ENCODE data around the gene GPR42. TPM values are rescaled to one million over a fixed set of nuclear protein-coding genes. Genes with fewer than 3 reads are reported as not detected.

The GPR42 gene
- total and polyA plus RNA-seq, 4 donors, result 0.21 to 1.5 TPM; not detected in 2

DNA sequence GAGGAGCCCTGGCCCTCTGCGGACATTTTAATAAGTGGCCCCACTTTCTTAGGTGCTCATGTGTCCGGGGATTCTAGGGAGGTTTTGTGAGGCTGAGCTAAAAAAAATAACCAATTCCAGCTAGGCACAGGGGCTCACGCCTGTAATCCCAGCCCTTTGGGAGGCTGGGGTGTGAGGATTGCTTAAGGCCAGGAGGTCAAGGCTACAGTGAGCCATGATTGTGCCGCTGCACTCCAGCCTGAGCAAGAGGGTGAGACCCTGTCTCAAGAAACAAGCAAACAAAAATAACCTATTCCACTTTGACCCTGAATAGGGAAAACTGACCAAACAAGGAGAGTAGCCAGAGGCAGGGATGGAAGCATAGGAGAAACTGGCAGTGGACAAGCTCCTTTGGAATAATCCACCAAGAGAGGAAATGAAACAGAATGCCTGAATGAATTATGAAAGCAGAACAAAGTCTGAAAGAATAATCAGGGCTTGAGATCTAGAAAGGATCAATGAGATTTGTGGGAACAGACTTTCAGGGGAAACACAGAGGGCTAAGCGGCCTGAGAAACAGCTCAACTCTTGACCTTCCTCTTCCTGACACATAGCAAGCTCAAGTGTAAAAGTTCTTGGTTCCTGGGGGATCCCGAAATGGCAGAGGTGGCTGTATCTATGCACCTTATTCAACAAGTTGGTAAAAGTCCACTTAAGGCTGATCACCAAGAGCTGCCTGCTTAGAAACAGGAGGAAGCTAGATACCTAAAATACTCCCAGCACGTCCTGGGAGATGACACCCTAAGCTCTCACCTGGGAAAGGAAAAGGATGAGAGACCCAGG, 47.1 kb downstream of the GPR42 start:
- Histone ChIP-seq H3K4me3 (no peak overlapping the region), H3K27me3 (ENCODE audit: control insufficient read depth in 3 of 3, insufficient read depth in 3 of 3, low read length in 2 of 3) (no peaks in the 10 kb centered on the region), H3K27ac (ENCODE audit: low read depth in 1 of 2, low read length in 1 of 2) (no peak overlapping the region), H3K9ac (ENCODE audit: insufficient read depth in 1 of 2, low read length in 2 of 2) (no peak overlapping the region), H3K9me3 (ENCODE audit: control insufficient read depth in 4 of 4, insufficient read depth in 3 of 4, low read length in 3 of 4) (no peaks in the 10 kb centered on the region), H3K4me1 (ENCODE audit: control insufficient read depth in 5 of 5, insufficient read depth in 5 of 5, low read length in 5 of 5) (no peaks in the 10 kb centered on the region), H3K36me3 (ENCODE audit: control insufficient read depth in 4 of 4, insufficient read depth in 4 of 4, low read length in 4 of 4) (no peaks in the 10 kb centered on the region)
- TF ChIP-seq CTCF (IDR thresholded peaks at IDR 0.05; ENCODE audit: control extremely low read depth, extremely low read depth), result no peak
- 79 to 84% methylated on average over 7 of the region's 7 CpGs for WGBS, 2 donors
- DNase-seq, result no peak
- ATAC-seq (ENCODE audit: insufficient read depth, low FRiP score), result no peak

DNA sequence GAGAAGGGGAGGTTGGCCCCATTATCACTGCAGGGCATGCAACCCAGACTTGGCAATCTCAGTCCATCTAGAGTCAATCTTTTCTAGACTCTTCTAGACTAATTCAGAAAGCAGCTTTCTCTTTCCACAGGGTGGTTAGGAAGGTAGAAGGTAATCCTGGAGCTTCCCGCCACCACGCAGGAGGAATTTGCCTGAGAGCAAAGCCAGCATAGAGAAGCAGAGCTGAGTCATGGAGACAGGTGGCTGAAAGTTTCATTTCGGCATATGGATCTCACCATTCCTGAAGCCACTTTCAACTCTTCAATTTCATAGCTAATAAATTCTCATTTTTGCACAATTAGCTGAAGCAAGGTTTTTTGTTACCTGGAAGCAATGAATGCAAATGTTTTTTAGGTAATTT, 48.2 kb downstream of the GPR42 start:
- H3K27ac ChIP-seq (ENCODE audit: low read depth in 1 of 2, low read length in 1 of 2), result no peak overlapping the region
- H3K27me3 ChIP-seq (ENCODE audit: control insufficient read depth in 3 of 3, insufficient read depth in 3 of 3, low read length in 2 of 3), result no peaks in the 10 kb centered on the region
- no peaks in the 10 kb centered on the region for H3K9me3 ChIP-seq (ENCODE audit: control insufficient read depth in 4 of 4, insufficient read depth in 3 of 4, low read length in 3 of 4)
- WGBS, 2 donors, result 83 to 88% methylated on average over 3 of the region's 3 CpGs
- H3K4me1 ChIP-seq (ENCODE audit: control insufficient read depth in 5 of 5, insufficient read depth in 5 of 5, low read length in 5 of 5), result no peaks in the 10 kb centered on the region
- H3K9ac ChIP-seq (ENCODE audit: insufficient read depth in 1 of 2, low read length in 2 of 2), result no peak overlapping the region
- no peak for ATAC-seq (ENCODE audit: insufficient read depth, low FRiP score)
- no peak for TF ChIP-seq CTCF (IDR thresholded peaks at IDR 0.05; ENCODE audit: control extremely low read depth, extremely low read depth)
- no peak overlapping the region for H3K4me3 ChIP-seq
- DNase-seq, result no peak
- H3K36me3 ChIP-seq (ENCODE audit: control insufficient read depth in 4 of 4, insufficient read depth in 4 of 4, low read length in 4 of 4), result no peaks in the 10 kb centered on the region

DNA sequence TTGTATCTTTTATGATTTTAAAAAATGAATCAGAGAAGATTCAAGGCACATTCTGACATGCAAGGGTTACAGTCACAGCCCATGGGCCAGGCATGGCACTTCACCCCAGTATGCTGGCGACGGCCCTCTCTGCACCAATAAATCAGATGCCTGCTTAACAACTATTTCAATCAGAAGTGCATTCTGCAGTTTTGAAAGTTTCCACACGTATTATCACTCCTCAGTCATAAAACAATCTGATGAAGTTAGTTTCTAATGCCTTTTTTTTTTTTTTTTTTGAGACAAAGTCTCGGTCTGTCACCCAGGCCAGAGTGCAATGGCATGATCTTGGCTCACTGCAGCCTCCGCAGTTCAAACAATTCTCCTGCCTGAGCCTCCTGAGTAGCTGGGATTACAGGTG, 48.9 kb downstream of the GPR42 start:
- DNase-seq (no peak), ATAC-seq (ENCODE audit: insufficient read depth, low FRiP score) (no peak)
- WGBS, 2 donors, result 84 to 86% methylated on average over 5 of the region's 5 CpGs
- H3K27ac ChIP-seq (ENCODE audit: low read depth in 1 of 2, low read length in 1 of 2), result no peak overlapping the region
- H3K9ac ChIP-seq (ENCODE audit: insufficient read depth in 1 of 2, low read length in 2 of 2), result no peak overlapping the region
- no peaks in the 10 kb centered on the region for H3K27me3 ChIP-seq (ENCODE audit: control insufficient read depth in 3 of 3, insufficient read depth in 3 of 3, low read length in 2 of 3)
- H3K4me3 ChIP-seq, result no peak overlapping the region
- no peaks in the 10 kb centered on the region for H3K36me3 ChIP-seq (ENCODE audit: control insufficient read depth in 4 of 4, insufficient read depth in 4 of 4, low read length in 4 of 4)
- no peaks in the 10 kb centered on the region for H3K4me1 ChIP-seq (ENCODE audit: control insufficient read depth in 5 of 5, insufficient read depth in 5 of 5, low read length in 5 of 5)
- TF ChIP-seq CTCF (IDR thresholded peaks at IDR 0.05; ENCODE audit: control extremely low read depth, extremely low read depth), result no peak
- H3K9me3 ChIP-seq (ENCODE audit: control insufficient read depth in 4 of 4, insufficient read depth in 3 of 4, low read length in 3 of 4), result no peaks in the 10 kb centered on the region

Measured in lung (tissue), 12 donors.